ENCODE results near the gene GRAMD4. TPM values are rescaled to one million over a fixed set of nuclear protein-coding genes. Genes with fewer than 3 reads are reported as not detected.

The GRAMD4 gene
- total RNA-seq, 2 experiments from 2014 or later: 46.9 to 52.4 TPM

- H3K4me1 ChIP-seq (ENCODE audit: insufficient read depth, low read length, poor library complexity, severe bottlenecking): peaks cover 10% of the 10 kb centered on the region
- TF ChIP-seq CTCF (conservative IDR thresholded peaks at IDR 0.05; ENCODE audit: low read length) (no peak), EZH2phosphoT487 (IDR thresholded peaks at IDR 0.05; ENCODE audit: borderline replicate concordance, low read depth, low read length) (no peak)
- H3K79me2 ChIP-seq (ENCODE audit: insufficient read depth, low read depth, low read length): no peaks in the 10 kb centered on the region
- intact Hi-C loops (cut with micrococcal nuclease; ENCODE audit: unreplicated experiment): no loop called here
- H2AFZ ChIP-seq (ENCODE audit: low read length): no peak overlapping the region
- ChIA-PET POLR2A (no interaction called here), CTCF (ENCODE audit: unreplicated experiment) (no interaction called here)
- H4K20me1 ChIP-seq (ENCODE audit: insufficient read depth, low read length): no peaks in the 10 kb centered on the region; the same call in 1 of the 2 replicates
- H3K9me2 ChIP-seq (ENCODE audit: insufficient read depth, low read length): no peaks in the 10 kb centered on the region
- no peaks in the 10 kb centered on the region for H3K9me3 ChIP-seq (ENCODE audit: low read length)
- H3K4me3 ChIP-seq (ENCODE audit: low read depth, low read length, poor library complexity, severe bottlenecking): no peak overlapping the region
- no peaks in the 10 kb centered on the region for H3K36me3 ChIP-seq (ENCODE audit: insufficient read depth, low read length)
- no peak overlapping the region for H3K27ac ChIP-seq (ENCODE audit: low read depth, low read length, poor library complexity, severe bottlenecking)
- no peak for DNase-seq (ENCODE audit: low spot score)
- no TSS peak for BruUV-seq (replicated peaks)
- H3K4me2 ChIP-seq (ENCODE audit: low read length): no peak overlapping the region
These were observed 34.2 kb downstream of the GRAMD4 start for GRCh38 chr22:46654426-46654825.

- TF ChIP-seq CTCF (conservative IDR thresholded peaks at IDR 0.05; ENCODE audit: low read length) (no peak), EZH2phosphoT487 (IDR thresholded peaks at IDR 0.05; ENCODE audit: borderline replicate concordance, low read depth, low read length) (no peak)
- BruUV-seq (replicated peaks): no TSS peak
- Histone ChIP-seq H3K4me2 (ENCODE audit: low read length) (no peak overlapping the region), H3K79me2 (ENCODE audit: insufficient read depth, low read depth, low read length) (no peaks in the 10 kb centered on the region), H3K27ac (ENCODE audit: low read depth, low read length, poor library complexity, severe bottlenecking) (no peak overlapping the region), H4K20me1 (ENCODE audit: insufficient read depth, low read length) (no peaks in the 10 kb centered on the region), H3K4me1 (ENCODE audit: insufficient read depth, low read length, poor library complexity, severe bottlenecking) (peaks cover 10% of the 10 kb centered on the region), H2AFZ (ENCODE audit: low read length) (no peak overlapping the region), H3K9me3 (ENCODE audit: low read length) (no peaks in the 10 kb centered on the region), H3K9me2 (ENCODE audit: insufficient read depth, low read length) (no peaks in the 10 kb centered on the region), H3K4me3 (ENCODE audit: low read depth, low read length, poor library complexity, severe bottlenecking) (no peak overlapping the region), H3K36me3 (ENCODE audit: insufficient read depth, low read length) (no peaks in the 10 kb centered on the region)
- intact Hi-C loops (cut with micrococcal nuclease; ENCODE audit: unreplicated experiment): no loop called here
- CTCF ChIA-PET (ENCODE audit: unreplicated experiment): no interaction called here
- no peak for DNase-seq (ENCODE audit: low spot score)
- POLR2A ChIA-PET: no interaction called here
These were observed 34.9 kb downstream of the GRAMD4 start for GRCh38 chr22:46654927-46655595.

- no peak for TF ChIP-seq EZH2phosphoT487 (IDR thresholded peaks at IDR 0.05; ENCODE audit: borderline replicate concordance, low read depth, low read length)
- TF ChIP-seq CTCF (conservative IDR thresholded peaks at IDR 0.05; ENCODE audit: low read length): no peak
- Histone ChIP-seq H3K4me2 (ENCODE audit: low read length) (no peak overlapping the region), H4K20me1 (ENCODE audit: insufficient read depth, low read length) (no peaks in the 10 kb centered on the region), H3K4me1 (ENCODE audit: insufficient read depth, low read length, poor library complexity, severe bottlenecking) (peaks cover 10% of the 10 kb centered on the region), H3K4me3 (ENCODE audit: low read depth, low read length, poor library complexity, severe bottlenecking) (no peak overlapping the region), H3K9me2 (ENCODE audit: insufficient read depth, low read length) (no peaks in the 10 kb centered on the region), H3K36me3 (ENCODE audit: insufficient read depth, low read length) (no peaks in the 10 kb centered on the region), H2AFZ (ENCODE audit: low read length) (no peak overlapping the region), H3K9me3 (ENCODE audit: low read length) (no peaks in the 10 kb centered on the region), H3K27ac (ENCODE audit: low read depth, low read length, poor library complexity, severe bottlenecking) (no peak overlapping the region), H3K79me2 (ENCODE audit: insufficient read depth, low read depth, low read length) (no peaks in the 10 kb centered on the region)
- no peak for DNase-seq (ENCODE audit: low spot score)
- ChIA-PET CTCF (ENCODE audit: unreplicated experiment) (no interaction called here), POLR2A (no interaction called here)
- intact Hi-C loops (cut with micrococcal nuclease; ENCODE audit: unreplicated experiment): no loop called here
- no TSS peak for BruUV-seq (replicated peaks)
These were observed 35.8 kb downstream of the GRAMD4 start for GRCh38 chr22:46655861-46656608.
